Measurements from ENCODE around the gene DIAPH1.

DNA sequence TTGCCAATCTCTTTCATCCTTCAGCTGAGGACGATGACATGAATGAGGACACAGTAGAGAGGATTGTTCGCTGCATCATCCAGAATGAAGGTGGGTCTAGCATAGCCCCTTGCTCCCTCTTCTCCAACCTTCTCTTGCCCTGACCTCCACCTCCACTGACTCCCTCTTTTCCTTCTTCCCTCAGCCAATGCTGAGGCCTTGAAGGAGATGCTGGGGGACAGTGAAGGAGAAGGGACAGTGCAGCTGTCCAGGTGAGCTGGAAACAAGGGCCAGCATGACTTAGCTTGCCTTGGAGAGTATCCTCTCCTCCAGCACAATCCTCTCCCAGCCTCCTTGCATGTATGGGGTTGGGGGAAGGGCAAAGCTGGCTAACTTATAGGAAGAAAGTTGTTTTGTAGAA lies 20.0 kb upstream of the DIAPH1 start:
- TF ChIP-seq, protein P1, sequence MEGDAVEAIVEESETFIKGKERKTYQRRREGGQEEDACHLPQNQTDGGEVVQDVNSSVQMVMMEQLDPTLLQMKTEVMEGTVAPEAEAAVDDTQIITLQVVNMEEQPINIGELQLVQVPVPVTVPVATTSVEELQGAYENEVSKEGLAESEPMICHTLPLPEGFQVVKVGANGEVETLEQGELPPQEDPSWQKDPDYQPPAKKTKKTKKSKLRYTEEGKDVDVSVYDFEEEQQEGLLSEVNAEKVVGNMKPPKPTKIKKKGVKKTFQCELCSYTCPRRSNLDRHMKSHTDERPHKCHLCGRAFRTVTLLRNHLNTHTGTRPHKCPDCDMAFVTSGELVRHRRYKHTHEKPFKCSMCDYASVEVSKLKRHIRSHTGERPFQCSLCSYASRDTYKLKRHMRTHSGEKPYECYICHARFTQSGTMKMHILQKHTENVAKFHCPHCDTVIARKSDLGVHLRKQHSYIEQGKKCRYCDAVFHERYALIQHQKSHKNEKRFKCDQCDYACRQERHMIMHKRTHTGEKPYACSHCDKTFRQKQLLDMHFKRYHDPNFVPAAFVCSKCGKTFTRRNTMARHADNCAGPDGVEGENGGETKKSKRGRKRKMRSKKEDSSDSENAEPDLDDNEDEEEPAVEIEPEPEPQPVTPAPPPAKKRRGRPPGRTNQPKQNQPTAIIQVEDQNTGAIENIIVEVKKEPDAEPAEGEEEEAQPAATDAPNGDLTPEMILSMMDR (IDR thresholded peaks at IDR 0.05): no peak
- TF ChIP-seq POLR2A (IDR thresholded peaks at IDR 0.05): no peak
